ENCODE measurements around the gene THRA. TPM values are rescaled to one million over a fixed set of nuclear protein-coding genes. Genes with fewer than 3 reads are reported as not detected.
A peak's percentile ranks its signal among the peaks of the same experiment; 100 is the strongest.

The THRA gene
- total and polyA plus RNA-seq, 9 of the 15 experiments (the other 6 are each of a cell fraction or from before 2014, with no cell fraction given), result 0.34 to 23.4 (median 12.7) TPM

DNA sequence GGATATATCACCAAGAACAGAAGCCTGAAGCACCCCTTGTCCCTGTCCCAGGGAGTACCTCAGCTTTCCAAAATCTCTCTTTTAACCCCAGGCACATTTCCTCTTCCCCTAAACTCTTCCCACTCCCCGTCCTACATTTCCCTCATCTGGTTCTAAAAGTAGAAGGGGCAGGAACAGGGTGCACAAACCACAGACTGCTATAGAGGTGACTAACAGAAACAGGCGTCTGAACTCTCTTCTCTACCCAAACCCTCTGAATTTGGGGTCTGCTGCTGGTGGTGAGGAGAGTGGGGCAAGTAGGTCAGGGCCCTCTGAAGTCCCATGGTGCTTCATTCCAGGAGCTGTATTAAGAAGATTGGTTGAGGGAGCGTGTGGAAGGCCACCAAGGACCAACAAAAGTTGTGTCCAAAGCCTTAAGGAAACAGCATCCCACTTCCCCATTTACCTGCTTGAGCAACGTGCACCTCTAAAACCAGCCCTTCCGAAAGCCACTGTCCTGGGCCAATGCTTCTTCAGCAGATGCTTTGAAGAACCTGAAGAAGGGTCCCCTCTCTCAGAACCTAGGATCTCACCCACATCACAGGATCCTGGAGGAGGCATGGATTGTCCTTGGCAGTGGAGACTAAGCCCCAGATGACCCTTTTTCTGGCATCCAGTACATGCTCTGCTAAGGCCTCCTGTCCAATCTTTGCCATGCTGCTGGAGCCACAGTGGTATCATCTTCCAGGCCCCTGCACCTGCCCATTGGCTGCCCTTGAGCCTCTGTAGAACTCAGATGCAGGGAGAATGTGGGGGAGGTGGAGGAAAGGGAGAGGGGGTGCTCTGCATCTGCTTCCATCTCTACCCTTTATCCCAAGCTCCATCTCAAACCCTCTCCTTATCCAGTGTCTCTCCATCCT lies 43.3 kb downstream of the THRA start:
- Histone ChIP-seq H3K4me2 (ENCODE audit: insufficient read depth, low read length) (no peak overlapping the region), H3K36me3 (ENCODE audit: control insufficient read depth, insufficient read depth, low read length) (no peaks in the 10 kb centered on the region), H3K79me2 (ENCODE audit: control insufficient read depth, insufficient read depth, low read length) (no peaks in the 10 kb centered on the region), H3K9me3 (replicated peaks; ENCODE audit: control insufficient read depth, insufficient read depth, low read depth, low read length) (no peaks in the 10 kb centered on the region), H3K27ac (ENCODE audit: extremely low read depth, low read depth, low read length) (no peak overlapping the region), H3K9ac (ENCODE audit: insufficient read depth in 1 of 2, low read depth in 2 of 2, low read length in 2 of 2) (no peak overlapping the region), H3K27me3 (ENCODE audit: control insufficient read depth in 2 of 2, insufficient read depth in 2 of 2, low read length in 2 of 2) (no peaks in the 10 kb centered on the region), H4K20me1 (replicated peaks; ENCODE audit: control insufficient read depth, insufficient read depth, low read length) (no peaks in the 10 kb centered on the region), H3K4me1 (replicated peaks in 1 of 2; ENCODE audit: control insufficient read depth in 2 of 2, insufficient read depth in 2 of 2, low read length in 2 of 2) (peaks cover 54 to 63% of the 10 kb centered on the region in 2 experiments), H2AFZ (ENCODE audit: low read depth, low read length) (0 out of 2 replicates have a peak overlapping the region, but pooled peaks have one; percentile 7), H3K4me3 (no peak overlapping the region), H3K9me1 (ENCODE audit: control insufficient read depth, insufficient read depth, low read length) (no peaks in the 10 kb centered on the region)
- TF ChIP-seq SPI1 (IDR thresholded peaks at IDR 0.05; ENCODE audit: borderline replicate concordance, low read depth, low read length), result peak; percentile 88
- TF ChIP-seq, protein P1, sequence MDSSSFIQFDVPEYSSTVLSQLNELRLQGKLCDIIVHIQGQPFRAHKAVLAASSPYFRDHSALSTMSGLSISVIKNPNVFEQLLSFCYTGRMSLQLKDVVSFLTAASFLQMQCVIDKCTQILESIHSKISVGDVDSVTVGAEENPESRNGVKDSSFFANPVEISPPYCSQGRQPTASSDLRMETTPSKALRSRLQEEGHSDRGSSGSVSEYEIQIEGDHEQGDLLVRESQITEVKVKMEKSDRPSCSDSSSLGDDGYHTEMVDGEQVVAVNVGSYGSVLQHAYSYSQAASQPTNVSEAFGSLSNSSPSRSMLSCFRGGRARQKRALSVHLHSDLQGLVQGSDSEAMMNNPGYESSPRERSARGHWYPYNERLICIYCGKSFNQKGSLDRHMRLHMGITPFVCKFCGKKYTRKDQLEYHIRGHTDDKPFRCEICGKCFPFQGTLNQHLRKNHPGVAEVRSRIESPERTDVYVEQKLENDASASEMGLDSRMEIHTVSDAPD (CRISPR knock-in tag; IDR thresholded peaks at IDR 0.05), result no peak
- FAIRE-seq (no peak), ATAC-seq (no peak), DNase-seq (ENCODE audit: extremely low read depth in 1 of 4, low spot score in 3 of 4) (no peak)
- in situ Hi-C loops (cut with MboI), result no loop called here
- 66% methylated on average over 5 of the region's 5 CpGs for WGBS (ENCODE audit: insufficient coverage, low coverage, missing lambda C conversion rate)
- intact Hi-C loops (cut with micrococcal nuclease), result no loop called here
- ChIA-PET CTCF (ENCODE audit: low intra/inter-chr PET ratio) (no interaction called here), POLR2A (interaction anchor here (0.6 to 0.7 kb wide), 3 partner anchors 15 to 201 kb away, joined by 3 read pairs; no protein-coding TSS in a partner anchor)
- BruUV-seq (replicated peaks), result no TSS peak

Measured in K562 (cell line).